GM19193 (cell line): ENCODE data around the gene OAS1.

ENCODE experiments used
- POLR2A ChIP-seq: IDR thresholded peaks from 4 replicates; pipeline ENCODE4 v1.6.1; 2011; ENCODE audit not compliant: insufficient read depth, insufficient read length; ENCODE audit errors: extremely low read depth

OAS1 gene

GRCh38 chr12:112967858-112968257 lies 61.1 kb downstream of the OAS1 start:
- TF ChIP-seq POLR2A: no peak
